GM13977 (cell line): Measurements from ENCODE around the gene EPOP.
"Not testable (repeated sequence)": the region's sequence is repeated elsewhere in the genome, so short reads cannot be mapped to it uniquely, and the experiment has no call there.

Source experiments
- DNase-seq: peaks from one replicate; pipeline ENCODE4 v3.0.0; 2012; ENCODE audit warnings: low spot score
- in situ Hi-C: fragments of 300-500 bp; cut with MboI; formaldehyde crosslinking; loops from one replicate; pipeline ENCODE4 v1.12.0; 2022; ENCODE audit warnings: low sequenced_read_pairs, low pct_unique_long_range_greater_than_20kb, mixed read lengths, inconsistent platforms; ENCODE audit not compliant: unreplicated experiment
- TF ChIP-seq, protein P1 (sequence below): IDR thresholded peaks from 2 replicates; pipeline ENCODE4 v1.5.1; 2012; ENCODE audit warnings: mild to moderate bottlenecking, control low read depth; ENCODE audit not compliant: insufficient read depth; ENCODE audit errors: extremely low read depth, missing control alignments

EPOP gene

DNA sequence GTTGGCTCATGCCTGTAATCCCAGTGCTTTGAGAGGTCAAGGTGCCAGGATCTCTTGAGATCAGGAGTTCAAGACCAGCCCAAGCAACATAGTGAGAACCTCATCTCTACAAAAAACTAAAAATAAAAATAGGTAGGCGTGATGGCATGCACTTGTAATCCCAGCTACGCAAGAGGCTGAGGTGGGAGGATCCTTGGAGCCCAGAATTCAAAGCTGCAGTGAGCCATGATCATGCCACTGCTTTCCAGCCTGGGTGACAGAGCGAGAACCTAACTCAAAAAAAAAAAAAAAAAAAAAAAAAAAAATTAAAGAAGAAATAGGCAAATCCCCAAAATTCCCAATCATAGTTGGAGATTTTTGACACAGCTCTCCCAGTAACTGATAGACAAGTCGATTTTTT, 36.8 kb downstream of the EPOP start:
- TF ChIP-seq, protein P1, sequence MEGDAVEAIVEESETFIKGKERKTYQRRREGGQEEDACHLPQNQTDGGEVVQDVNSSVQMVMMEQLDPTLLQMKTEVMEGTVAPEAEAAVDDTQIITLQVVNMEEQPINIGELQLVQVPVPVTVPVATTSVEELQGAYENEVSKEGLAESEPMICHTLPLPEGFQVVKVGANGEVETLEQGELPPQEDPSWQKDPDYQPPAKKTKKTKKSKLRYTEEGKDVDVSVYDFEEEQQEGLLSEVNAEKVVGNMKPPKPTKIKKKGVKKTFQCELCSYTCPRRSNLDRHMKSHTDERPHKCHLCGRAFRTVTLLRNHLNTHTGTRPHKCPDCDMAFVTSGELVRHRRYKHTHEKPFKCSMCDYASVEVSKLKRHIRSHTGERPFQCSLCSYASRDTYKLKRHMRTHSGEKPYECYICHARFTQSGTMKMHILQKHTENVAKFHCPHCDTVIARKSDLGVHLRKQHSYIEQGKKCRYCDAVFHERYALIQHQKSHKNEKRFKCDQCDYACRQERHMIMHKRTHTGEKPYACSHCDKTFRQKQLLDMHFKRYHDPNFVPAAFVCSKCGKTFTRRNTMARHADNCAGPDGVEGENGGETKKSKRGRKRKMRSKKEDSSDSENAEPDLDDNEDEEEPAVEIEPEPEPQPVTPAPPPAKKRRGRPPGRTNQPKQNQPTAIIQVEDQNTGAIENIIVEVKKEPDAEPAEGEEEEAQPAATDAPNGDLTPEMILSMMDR, result no peak
- no peak for DNase-seq
- in situ Hi-C loops, result no loop called here

DNA sequence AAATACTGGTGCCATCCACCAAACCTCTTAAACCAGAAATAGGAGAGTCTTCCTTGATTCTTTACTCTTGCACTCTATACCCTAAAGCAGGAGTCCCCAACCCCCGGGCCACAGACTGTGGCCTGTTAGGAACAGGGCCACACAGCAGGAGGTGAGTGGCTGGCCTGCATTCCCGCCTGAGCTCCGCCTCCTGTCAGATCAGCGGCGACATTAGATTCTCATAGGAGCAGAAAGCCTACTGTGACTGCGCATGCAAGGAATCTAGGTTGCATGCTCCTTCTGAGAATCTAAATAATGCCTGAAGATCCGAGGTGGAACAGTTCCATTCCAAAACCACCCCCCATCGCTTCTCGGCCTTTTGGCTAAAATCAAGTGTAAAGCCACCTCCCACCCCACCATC, 38.7 kb downstream of the EPOP start:
- TF ChIP-seq, protein P1, result no peak
- in situ Hi-C loops, result no loop called here
- DNase-seq, result no peak

DNA sequence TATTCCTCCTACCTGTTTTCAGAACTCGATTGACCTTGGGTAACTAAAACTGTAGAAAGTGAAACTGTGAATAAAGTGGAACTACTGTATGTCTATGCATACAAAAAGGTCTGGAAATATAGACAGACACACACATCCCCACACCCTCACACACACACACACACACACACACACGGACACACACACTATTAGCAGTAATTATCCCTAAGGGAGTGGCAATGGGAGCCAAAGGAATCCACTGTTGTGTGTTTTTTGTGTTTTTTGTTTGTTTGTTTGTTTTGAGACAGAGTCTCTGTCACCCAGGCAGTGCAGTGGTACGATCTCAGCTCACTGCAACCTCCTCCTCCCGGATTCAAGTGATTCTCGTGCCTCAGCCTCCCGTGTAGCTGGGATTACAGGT, 42.4 kb downstream of the EPOP start:
- TF ChIP-seq, protein P1, result no peak
- in situ Hi-C loops, result no loop called here
- DNase-seq, result no peak

DNA sequence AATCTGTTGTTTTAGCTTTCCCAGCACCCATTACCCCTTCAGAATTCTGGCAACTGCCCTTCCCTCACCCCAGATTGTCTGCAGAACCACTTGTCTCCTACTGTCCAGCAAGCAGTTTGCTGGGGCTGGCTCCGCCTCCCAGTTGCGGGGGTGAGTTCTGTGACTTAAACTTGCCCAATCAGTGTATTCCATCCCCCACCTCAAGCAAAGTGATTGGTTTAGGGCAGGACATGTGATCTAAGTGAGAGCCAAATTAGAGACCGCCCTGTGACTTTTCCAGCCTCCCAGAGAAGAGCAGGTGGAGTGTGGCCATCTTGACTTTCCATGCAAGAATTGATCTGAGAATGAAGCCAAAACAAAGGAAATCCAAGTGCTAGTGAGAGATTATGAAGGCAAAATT, 46.3 kb downstream of the EPOP start:
- no peak for DNase-seq
- in situ Hi-C loops, result no loop called here
- TF ChIP-seq, protein P1, result no peak

DNA sequence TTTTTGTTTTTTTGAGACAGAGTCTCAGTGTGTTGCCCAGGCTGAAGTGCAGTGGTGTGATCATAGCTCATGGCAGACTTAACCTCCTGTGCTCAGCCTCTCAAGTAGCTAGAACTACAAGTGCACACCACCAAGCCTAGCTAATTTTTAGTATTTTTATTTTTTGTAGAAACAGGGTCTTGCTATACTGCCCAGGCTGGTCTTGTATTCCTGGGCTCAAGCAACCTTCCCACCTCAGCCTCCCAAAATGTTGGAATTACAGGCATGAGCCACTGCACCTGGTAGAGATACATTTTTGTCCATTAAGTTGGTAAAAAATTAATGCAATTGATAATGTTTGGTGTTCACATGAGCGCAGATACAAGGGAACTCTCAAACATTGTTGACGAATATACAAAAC, 46.8 kb downstream of the EPOP start:
- no peak for DNase-seq
- TF ChIP-seq, protein P1, result no peak
- in situ Hi-C loops, result no loop called here

DNA sequence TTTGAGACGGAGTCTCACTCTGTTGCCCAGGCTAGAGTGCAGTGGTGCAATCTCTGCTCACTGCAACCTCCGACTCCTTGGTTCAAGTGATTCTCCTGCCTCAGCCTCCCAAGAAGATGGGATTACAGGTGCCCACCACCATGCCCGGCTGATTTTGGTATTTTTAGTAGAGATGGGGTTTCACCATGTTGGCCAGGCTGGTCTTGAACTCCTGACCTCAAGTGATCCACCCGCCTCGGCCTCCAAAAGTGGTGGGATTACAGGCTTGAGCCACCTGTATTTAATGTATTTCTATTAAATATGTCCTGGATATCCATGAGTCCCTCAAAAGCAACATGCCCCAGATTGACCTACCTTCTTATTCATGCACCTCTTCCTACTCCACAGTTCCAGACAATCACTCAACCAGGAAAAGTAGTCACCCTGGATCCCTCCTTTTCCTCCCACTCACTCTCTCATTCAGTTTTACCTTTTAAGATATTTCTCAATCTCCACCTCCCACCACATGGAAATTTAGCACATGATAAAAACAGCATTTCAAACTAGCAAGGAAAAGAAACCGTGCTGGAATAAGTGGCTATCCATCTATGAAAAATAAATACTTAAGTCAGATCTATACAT, 48.0 kb downstream of the EPOP start:
- DNase-seq, in situ Hi-C loops: not testable (repeated sequence)

DNA sequence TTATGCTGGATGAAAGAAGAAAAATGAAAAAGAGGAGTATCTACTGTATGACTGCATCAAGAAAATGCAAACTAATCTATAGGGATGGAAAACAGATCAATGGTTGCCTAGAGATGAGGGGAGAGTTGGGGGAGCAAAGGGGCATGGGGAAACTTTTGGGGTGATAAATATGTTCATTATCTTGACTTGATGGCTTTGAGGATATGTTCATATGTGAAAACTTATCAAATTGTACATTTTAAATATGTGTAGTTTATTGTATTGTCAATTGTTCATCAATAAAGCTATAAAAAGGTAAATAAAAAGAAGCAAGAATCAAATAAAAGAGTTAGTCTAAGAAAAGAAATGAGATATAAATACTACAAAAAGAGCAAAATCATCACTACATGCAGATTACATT, 49.3 kb downstream of the EPOP start:
- in situ Hi-C loops, result no loop called here
- no peak for DNase-seq
- TF ChIP-seq, protein P1, result no peak

DNA sequence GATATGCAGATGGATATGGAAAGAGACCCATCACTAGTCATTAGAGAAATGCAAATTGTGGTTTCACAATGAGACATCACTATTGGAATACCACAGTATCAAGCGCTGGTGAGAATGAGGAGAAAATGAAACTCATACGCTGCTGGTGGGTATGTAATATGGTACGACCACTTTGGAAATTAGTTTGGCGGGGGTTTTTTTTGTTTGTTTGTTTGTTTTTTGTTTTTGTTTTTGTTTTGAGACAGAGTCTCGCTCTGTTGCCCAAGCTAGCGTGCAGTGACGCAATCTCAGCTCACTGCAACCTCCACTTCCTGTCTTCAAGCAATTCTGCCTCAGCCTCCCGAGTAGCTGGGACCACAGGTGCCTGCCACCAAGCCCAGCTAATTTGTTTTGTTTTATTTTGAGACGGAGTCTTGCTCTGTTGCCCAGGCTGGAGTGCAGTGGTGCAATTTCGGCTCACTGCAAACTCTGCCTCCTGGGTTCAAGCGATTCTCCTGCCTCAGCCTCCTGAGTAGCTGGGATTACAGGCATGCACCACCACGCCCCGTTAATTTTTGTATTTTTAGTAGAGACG, 49.9 kb downstream of the EPOP start:
- DNase-seq, in situ Hi-C loops: not testable (repeated sequence)
